ENCODE data around the gene CNPY2. TPM values are rescaled to one million over a fixed set of nuclear protein-coding genes. Genes with fewer than 3 reads are reported as not detected.
A peak's percentile ranks its signal among the peaks of the same experiment; 100 is the strongest.

Gene CNPY2
- polyA plus RNA-seq, 2 of the 4 experiments (the other 2 are of a cell fraction) = 158 to 218 TPM

- peak; percentile 84 for TF ChIP-seq MAX (IDR thresholded peaks at IDR 0.05)
- no peak for TF ChIP-seq NFE2L2 (conservative IDR thresholded peaks at IDR 0.05; ENCODE audit: low read length)
- TF ChIP-seq HOXA7 (CRISPR knock-in tag; IDR thresholded peaks at IDR 0.05) = no peak
- TF ChIP-seq, protein P1, sequence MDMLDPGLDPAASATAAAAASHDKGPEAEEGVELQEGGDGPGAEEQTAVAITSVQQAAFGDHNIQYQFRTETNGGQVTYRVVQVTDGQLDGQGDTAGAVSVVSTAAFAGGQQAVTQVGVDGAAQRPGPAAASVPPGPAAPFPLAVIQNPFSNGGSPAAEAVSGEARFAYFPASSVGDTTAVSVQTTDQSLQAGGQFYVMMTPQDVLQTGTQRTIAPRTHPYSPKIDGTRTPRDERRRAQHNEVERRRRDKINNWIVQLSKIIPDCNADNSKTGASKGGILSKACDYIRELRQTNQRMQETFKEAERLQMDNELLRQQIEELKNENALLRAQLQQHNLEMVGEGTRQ (IDR thresholded peaks at IDR 0.05) = no peak
- peak; percentile 37; the same call in 2 of the 3 replicates for TF ChIP-seq SMC3 (IDR thresholded peaks at IDR 0.05)
- no peak for TF ChIP-seq ESRRA (IDR thresholded peaks at IDR 0.05; ENCODE audit: borderline replicate concordance, low read length)
- TF ChIP-seq RCOR1 (IDR thresholded peaks at IDR 0.05; ENCODE audit: low read depth, low read length) = no peak
- no peak for TF ChIP-seq EHMT2 (IDR thresholded peaks at IDR 0.05; ENCODE audit: low read depth)
- no peak for TF ChIP-seq JUNB (IDR thresholded peaks at IDR 0.05)
- no peak for TF ChIP-seq FOXS1 (CRISPR knock-in tag; IDR thresholded peaks at IDR 0.05)
- no peak for TF ChIP-seq HOXB13 (CRISPR knock-in tag; IDR thresholded peaks at IDR 0.05; ENCODE audit: low read depth)
- TF ChIP-seq MAFK (IDR thresholded peaks at IDR 0.05; ENCODE audit: partially characterized antibody) = no peak
- peak; percentile 87 for TF ChIP-seq RFX5 (IDR thresholded peaks at IDR 0.05)
- TF ChIP-seq SREBF2 (IDR thresholded peaks at IDR 0.05) = no peak
- TF ChIP-seq HMGXB4 (CRISPR knock-in tag; IDR thresholded peaks at IDR 0.05; ENCODE audit: borderline replicate concordance) = peak; percentile 44; the same call in 1 of the 2 replicates
- TF ChIP-seq, protein P2, sequence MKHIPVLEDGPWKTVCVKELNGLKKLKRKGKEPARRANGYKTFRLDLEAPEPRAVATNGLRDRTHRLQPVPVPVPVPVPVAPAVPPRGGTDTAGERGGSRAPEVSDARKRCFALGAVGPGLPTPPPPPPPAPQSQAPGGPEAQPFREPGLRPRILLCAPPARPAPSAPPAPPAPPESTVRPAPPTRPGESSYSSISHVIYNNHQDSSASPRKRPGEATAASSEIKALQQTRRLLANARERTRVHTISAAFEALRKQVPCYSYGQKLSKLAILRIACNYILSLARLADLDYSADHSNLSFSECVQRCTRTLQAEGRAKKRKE (CRISPR knock-in tag; IDR thresholded peaks at IDR 0.05; ENCODE audit: low read depth) = no peak
- TF ChIP-seq KDM1A (IDR thresholded peaks at IDR 0.05; ENCODE audit: low read depth) = no peak
- peak; percentile 65 to 92; a peak in 3 of 5 replicates for TF ChIP-seq JUN (IDR thresholded peaks at IDR 0.05)
- TF ChIP-seq, protein P3, sequence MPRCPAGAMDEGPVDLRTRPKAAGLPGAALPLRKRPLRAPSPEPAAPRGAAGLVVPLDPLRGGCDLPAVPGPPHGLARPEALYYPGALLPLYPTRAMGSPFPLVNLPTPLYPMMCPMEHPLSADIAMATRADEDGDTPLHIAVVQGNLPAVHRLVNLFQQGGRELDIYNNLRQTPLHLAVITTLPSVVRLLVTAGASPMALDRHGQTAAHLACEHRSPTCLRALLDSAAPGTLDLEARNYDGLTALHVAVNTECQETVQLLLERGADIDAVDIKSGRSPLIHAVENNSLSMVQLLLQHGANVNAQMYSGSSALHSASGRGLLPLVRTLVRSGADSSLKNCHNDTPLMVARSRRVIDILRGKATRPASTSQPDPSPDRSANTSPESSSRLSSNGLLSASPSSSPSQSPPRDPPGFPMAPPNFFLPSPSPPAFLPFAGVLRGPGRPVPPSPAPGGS (IDR thresholded peaks at IDR 0.05) = peak; percentile 93; the same call in 2 of the 3 replicates
- no peak for TF ChIP-seq ZFP36 (IDR thresholded peaks at IDR 0.05; ENCODE audit: borderline replicate concordance, partially characterized antibody)
- TF ChIP-seq ZSCAN20 (CRISPR knock-in tag; IDR thresholded peaks at IDR 0.05) = no peak
- TF ChIP-seq MAZ (IDR thresholded peaks at IDR 0.05; ENCODE audit: borderline replicate concordance, low read depth, low read length) = no peak
- no peak for TF ChIP-seq NPAS2 (CRISPR knock-in tag; IDR thresholded peaks at IDR 0.05; ENCODE audit: borderline replicate concordance)
- no peak for TF ChIP-seq EP300 (IDR thresholded peaks at IDR 0.05)
- TF ChIP-seq ELK1 (IDR thresholded peaks at IDR 0.05; ENCODE audit: low read depth, low read length) = no peak
- TF ChIP-seq REST (IDR thresholded peaks at IDR 0.05) = no peak
- TF ChIP-seq HDAC2 (IDR thresholded peaks at IDR 0.05) = no peak
- no peak for TF ChIP-seq TFCP2L1 (CRISPR knock-in tag; IDR thresholded peaks at IDR 0.05)
- TF ChIP-seq KDM5A (IDR thresholded peaks at IDR 0.05) = no peak
- TF ChIP-seq, protein P4, sequence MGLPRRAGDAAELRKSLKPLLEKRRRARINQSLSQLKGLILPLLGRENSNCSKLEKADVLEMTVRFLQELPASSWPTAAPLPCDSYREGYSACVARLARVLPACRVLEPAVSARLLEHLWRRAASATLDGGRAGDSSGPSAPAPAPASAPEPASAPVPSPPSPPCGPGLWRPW (IDR thresholded peaks at IDR 0.05) = no peak
- peak; percentile 68 for TF ChIP-seq E2F6 (IDR thresholded peaks at IDR 0.05; ENCODE audit: borderline replicate concordance, low read depth)
- TF ChIP-seq POLR2A (IDR thresholded peaks at IDR 0.05; ENCODE audit: low read length) = peak; percentile 96
- no peak for TF ChIP-seq BHLHE40 (IDR thresholded peaks at IDR 0.05; ENCODE audit: low read depth, low read length)
Measured at GRCh38 chr12:56266693-56267442, 48.9 kb downstream of the CNPY2 start, which contains the start of gene COQ10A (continued).

Measured in A549 (cell line).